ENCODE data around the gene PPFIA2.
A peak's percentile ranks its signal among the peaks of the same experiment; 100 is the strongest.

PPFIA2 gene

DNA sequence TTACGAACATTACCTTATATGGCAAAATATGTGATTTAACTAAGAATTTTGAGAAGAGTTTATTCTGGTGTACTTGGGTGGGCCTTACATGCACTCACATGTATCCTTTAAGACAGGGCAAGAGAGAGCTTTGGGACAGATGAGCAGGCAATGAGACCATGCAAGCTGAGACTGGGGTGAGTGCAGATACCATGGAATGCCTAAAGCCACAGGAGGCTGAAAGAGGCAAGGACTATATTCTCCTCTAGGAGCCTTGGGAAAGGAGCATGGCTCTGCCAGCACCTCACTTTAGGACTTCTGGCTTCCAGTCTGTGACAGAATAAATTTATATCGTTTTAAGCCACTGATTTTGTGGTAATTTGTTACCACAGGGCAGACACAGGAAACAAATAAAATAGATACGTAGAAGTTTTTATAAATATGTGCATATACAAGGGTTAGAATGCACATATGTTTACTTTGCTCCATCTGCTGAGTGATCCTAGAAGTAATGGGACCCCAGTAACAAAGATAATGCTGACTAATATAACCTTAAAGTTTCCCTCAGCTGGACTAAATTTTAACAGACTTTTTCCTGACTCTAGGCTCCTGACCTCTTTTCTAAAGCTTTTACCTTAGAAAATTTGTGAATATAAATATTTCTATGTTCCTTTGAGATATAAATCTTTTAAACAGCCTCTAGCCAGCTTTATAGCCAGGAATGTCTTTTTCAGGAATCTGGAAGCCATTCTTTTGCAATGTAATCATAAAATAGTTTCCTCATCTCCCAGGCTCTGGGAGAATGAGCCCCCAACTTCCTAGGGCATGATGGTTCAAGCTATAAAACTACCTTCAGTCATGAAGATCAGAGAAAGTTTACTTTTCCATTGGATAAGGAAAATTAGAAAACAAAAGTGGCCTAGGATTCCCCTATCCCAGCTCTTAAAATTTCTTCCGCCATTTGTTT is 216.8 kb downstream of the PPFIA2 start:
- no peak for DNase-seq

DNA sequence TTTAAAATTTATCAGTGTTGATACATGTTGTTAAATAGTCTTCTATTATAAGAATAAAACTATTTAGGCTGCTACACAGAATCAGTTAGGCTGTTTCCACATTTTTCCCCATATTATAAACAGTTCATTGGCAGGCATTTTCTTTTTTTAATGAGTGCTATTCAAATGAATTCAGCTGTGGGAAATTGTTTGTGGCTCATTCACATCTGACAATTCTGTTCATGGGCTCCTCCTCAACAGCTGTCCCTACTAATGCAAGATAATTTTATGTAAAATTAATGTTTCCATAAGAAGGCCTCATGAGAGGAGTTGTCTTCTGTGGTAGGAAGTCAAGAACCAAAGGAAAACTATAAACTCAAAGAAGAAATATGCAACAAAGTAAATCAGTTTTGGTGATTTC is 218.0 kb downstream of the PPFIA2 start:
- DNase-seq: no peak

DNA sequence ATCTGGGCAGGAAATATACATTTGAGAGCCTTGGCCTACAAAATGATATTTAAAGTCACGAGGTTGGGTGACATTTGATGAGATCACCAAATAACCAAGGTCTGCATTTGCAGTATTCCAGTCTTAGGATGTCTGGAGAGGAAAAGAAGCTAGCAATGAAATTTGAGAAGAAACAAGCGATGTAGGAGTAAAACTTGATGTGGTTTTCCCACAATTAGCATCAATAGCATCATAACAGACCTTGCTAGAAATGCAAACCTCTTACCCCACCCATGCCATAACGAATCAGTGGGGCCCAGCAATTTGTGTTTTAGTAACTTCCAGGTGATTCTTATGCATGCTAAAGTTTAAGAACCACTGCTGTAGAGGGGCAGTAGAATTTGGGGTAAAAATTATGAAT is 219.9 kb downstream of the PPFIA2 start:
- DNase-seq: no peak

DNA sequence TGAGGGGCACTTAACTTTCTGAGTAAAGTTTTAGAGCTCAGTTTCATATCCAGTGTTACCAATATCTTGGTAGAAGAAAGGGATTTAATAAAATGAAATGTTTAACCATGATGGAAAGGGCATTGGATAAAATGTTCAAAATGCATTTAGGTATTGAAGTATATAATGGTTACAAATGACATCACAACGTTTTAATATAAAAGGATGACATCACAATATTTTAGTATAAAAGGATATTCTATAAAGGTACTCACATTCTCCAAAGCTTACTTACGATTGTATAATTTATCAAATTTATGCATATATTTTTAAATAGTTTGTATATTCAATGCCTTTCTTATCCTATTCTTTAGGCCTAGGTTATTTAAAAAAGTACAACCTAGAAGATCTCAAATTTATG is 226.1 kb downstream of the PPFIA2 start:
- DNase-seq: no peak

DNA sequence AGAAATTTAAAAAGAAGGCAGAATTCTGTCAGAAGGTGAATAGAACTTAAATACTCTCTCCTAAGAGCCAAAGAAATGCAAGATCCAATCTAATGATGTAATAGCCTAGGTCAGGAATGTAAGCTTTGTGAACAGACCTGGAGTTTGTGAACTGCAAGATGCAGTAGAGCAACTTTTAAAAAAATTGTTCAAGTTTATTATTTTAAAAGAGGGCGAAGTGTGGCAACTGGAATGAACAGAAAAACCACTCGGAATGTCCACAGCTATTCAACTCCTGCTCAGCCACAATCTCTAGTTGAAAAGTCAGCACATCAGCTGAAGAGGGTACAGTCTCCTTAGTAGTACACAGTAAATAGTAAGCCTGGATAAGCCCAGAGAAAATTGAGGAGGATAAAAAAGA is 228.8 kb downstream of the PPFIA2 start:
- DNase-seq: no peak

DNA sequence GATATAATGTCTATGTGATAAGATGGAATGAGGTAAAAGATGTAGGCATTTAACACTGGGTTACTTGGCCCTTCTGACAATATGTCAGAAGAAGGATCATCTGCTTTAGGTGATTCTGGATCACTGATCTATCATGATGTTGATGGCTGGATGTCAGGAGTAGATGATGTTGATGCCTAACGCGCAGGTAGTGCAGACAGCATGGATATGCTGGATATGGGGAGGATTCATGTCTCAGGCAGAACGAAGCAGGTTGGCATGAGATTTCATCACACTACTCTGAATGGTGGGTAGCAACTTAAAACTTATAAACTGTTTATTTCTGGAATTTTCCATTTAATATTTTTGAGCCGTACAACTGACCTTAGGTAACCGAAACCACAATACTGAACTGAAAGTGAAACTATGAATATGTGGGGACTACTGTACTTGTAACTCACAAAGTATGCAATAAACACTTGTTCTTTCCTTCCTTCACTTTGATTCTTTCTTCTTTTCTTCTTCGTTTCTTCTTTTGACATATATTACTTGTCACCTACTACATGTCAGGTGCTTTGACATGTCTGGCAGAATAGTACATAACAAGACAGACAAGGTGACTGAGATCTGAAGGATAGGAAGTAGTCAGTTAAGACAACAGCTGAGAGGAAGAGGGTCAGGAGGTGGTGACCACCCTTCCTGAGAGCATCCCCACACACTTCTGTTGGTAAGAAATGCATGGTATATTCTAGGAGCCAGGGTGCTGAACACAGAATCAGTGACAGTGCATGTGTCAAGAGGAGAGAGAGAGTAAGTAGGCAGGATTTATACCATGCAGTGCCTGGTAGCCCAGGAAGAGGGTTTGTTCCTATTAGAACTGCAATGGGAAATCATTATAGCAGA is 238.8 kb downstream of the PPFIA2 start:
- DNase-seq: no peak

DNA sequence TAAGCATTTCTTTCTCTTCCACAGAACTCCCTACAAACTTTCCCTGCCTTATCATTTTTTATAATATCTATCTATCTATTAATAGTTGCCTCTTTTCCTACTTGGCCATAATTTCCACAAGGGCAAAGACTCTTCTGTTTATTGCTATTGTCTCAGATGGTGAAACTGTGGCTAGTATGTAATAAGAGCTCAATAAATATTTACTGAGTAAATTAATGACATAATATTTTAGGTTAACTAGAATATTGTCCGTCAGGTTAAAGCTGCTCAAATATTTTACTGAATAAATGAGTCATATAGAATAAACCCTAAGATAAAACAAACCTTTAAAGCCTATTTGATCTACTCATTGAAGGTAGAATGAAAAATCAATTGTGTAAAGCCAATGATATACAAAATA is 240.5 kb downstream of the PPFIA2 start:
- DNase-seq: peak; percentile 18

DNA sequence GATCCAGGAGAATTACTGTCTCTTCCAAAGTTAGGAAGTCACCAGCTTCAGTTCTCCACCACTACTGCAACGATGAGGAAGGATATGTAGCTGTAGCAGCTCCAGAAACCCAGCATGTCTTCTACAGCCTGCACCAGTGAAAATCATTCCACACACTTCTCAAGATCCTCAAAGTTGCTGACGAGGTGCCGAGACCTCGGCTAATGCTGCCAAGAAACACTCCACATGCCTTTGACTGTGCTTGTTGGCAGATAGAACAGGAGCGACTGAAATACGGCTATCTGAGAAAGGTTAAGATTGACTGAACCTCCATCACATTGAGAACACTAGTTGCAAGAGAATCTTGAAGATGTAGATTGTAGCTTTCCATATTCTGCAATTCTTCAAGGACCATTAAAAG is 241.9 kb downstream of the PPFIA2 start:
- DNase-seq: no peak

DNA sequence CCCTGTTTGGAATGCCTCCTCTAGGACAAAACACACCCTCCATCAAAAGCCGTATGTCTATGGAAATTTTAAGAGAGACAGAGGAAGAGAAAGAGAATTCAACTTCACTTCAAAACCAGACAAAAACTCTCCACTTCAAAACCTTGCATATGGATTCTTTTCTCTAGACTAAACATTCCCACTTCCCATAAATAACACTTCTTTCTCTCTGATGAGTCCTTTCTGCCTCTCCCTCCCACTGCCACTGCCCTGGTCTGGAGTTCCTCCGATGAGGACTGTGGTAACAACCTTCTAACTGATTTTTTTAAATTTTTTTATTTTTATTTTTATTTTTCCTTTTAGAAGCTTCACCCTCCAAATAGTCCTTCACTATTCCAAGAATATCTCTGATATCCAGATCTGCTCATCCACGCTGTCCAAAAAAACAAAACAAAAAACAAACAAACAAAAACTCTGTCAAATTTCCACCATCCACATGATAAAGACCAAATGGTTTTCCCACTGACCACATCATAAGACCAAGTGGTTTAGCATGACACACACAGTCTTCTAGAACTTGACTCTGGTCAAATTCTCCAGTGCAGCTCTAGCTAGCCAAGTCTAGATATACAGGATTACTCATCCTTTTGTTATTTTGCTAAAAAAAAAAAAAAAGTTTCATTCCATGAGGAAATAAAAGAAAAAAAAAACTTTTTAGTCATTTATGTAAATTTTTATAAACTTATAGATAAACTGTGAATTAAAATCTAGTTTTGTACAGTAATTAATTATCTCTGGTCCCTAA is 256.0 kb downstream of the PPFIA2 start:
- no peak for DNase-seq

DNA sequence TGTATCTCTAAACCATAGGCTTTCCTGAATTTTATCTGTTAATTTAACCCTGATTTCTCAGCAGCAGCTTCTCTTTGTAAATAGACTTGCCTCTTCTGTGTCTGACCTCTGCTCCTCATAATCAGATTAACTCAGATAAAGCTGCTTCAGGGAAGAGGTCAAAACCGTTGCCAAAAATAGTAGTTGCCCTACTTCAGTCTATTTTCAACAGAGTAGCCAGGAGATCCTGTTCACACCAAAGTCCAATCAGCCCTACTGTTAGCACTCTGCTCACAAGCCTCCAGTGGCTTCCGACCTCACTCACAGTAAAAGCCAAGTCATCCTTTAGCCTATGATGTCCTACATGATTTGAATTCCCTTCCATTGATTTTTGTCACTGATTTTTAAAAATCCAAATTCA is 258.4 kb downstream of the PPFIA2 start:
- no peak for DNase-seq

DNA sequence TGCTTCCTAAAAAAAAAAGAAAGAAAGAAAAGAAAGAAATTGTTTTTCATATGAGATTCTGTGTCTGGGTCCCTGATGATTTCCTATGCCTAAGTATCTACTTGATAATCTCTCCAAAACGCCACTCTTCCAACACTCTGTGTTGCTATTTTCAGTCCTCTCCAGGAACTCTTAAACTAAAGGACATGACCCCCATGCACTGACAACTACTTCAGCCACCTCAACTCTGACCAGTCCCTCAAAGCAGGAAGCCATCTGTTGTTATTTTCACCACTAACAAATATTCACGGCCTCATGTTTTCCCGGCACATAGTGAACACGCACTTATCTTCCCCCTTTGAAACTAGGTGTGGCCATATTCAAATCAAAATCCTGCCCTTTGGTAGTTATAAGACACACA is 259.3 kb downstream of the PPFIA2 start:
- no peak for DNase-seq

DNA sequence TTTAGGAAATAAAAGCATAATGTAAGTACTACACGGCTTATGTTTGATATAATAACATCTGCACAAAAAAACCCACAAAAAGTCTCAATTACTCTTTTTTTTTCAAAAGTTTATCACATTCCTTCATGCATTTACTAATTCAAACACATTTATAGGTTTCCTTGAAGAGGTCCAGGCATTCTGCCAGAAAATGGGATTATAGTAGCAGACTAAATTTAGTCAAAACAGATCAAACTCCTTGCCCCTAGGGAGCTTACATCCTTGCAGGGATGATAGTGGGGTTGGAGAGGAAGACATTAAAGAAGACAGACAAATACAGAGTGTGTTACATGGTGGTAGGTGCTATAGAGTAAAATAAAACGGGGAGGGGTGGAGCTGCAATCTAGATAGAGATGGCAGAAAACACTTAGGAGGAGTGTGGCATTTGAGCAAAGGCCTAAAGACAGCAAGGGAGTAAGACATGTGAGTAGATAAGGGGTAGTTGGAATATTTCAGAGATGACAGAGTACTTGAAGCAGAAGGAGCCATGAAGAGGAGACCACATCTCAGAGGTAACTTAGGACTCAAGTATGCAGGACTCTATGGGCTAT is 266.9 kb downstream of the PPFIA2 start:
- DNase-seq: no peak

DNA sequence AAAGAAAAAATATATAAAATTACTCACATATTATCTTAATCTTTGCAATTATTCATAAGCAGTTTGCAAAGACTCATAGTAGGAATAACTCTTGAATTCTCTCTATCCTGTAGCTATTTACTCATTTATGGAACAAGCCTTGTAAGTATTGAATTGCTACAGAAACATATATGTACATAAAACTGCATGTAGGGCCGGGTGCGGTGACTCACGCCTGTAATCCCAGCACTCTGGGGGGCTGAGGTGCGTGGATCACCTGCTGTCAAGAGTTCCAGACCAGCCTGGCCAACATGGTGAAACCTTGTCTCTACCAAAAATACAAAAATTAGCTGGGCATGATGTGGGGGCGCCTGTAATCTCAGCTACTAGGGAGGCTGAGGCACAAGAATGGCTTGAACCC is 286.2 kb downstream of the PPFIA2 start:
- no peak for DNase-seq

DNA sequence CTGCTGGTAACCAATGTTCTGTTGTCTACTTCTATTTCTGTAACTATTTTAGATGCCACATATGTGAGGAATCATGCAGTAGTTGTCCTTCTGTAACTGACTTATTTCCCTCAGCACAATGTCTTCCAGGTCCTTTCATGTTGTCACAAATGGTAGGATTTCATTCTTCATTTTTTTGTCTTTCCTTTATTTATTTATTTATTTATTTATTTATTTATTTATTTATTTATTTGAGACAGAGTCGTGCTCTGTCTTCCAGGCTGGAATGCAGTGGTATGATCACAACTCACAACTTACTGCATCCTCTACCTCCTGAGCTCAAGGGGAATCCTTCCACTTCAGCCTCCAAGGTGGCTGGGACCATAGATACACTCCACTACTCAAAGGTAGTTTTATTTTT is 288.2 kb downstream of the PPFIA2 start:
- DNase-seq: no peak

DNA sequence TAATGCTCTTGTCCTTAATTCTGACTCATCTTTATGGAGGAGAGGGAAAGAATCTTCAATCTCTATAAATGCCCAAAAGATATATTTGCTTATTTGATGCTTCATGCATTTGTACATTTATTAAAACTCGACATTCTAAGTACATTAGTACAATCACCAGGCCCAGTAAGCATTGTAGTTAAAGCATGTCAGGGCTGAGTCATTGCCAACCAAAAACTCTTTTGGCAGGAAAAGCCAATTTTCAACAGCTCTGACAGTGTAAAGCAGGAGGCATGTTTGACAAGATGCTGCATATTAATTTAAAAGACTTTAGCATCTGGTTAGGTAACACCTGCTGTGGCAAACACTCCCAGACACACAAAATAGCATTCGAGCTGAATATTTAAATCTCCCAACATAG is 290.9 kb downstream of the PPFIA2 start:
- DNase-seq: no peak

DNA sequence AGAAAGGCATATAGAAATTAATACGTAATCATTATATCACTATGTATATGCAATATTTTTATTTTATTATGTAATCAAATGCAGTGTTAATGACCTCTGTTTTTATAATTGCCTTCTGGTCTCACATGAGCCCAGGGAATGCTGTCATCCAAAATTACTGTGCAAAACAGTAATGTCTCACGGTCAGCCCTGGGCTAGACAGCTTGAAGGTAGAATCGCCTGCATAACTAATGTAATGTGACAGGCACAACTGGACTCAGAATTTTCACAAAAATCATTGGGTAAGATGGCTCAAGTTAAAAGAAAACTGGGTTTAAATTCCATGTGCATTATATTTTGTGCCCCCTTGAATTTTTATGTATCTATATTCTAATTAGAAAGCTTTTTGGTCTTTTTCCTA is 293.3 kb downstream of the PPFIA2 start:
- no peak for DNase-seq

DNA sequence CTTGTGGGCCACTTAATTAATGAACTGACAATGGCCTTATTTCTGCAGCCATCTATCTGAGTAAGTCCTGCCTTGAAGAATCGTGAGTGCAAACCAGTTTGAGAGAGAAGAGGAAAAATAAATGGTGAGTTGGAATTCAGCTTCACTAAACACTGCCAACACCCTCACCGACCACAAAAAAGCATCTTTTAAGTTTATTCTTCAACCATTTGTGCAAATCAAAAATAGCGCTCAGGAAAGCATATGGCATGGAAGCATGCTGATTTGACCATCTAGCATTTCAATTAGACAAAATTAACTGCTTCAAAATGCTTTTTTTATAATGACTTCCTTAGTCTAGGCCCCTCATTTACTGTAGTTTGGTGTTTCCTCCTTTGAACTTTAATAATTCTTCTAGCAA is 294.0 kb downstream of the PPFIA2 start:
- no peak for DNase-seq

DNA sequence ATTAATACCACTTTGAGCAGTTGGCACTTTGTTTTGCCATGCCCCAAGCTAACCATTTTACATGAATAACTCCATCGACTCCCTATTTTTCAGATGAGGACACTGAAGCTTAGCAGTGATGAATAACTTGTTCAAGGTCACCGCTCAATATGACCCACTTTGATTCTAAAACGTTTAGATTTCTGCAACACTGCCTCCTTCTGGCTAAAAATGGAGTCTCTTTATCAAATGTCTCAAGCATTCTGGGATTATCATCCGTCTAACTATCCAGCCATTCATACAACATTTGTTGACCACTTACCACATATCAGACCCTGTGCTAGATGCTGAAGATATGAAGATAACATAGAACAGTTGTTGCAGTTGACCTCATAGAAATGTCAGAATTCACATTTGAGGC is 298.0 kb downstream of the PPFIA2 start:
- DNase-seq: no peak

DNA sequence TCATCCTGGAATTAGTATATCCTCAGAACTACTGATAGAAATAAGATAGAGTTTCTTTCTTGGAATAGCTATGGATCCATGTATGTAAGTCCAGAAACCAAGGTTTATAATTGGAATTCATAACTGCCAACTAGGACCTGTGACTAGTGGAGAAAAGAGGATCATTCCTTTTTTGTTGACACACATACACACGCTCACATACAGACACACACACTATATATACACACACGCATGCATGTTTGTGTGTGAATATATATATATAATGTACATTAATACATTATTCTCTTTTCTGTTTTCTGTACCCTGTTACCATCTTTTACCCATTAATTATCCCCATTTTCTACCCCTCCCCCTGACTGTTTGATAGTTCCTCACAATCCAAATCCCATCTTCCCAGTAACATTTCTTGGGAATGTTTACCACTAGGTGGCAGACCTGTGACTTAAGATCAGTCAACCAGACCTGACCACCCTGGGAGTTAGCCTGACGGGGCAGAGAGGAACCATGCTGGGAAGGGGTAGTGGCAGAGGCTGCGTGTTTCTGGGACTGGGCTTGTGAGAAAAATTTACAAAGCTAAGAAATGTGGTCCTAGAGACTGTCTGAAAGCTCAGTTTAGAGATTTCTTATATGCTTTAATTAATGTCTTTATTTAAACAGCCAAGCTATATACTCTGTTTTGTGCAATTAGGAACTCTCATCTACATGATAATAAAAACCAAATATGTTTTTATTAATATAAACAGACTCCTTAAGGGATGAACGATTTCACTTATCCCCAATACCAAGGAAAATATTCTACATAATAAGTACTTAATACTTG is 308.0 kb downstream of the PPFIA2 start:
- peak; percentile 84 for DNase-seq

DNA sequence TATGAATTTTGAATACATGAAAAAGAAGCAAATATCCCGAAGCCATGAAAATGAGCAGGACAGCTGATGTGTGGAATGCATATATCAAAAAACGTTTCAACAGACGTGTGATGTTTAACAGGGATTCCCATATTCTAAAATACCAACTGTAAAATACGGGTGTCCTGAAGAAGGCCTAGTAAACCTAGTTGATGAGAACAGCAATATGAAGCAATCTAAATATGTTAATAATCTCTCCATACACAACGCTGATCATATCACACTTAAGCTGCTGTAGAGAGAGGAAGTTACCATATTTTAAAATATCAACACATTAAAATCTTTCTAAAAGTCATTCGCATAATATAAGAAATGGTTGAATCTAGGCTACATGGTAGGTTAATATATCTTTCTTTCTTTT is 317.5 kb downstream of the PPFIA2 start:
- no peak for DNase-seq

DNA sequence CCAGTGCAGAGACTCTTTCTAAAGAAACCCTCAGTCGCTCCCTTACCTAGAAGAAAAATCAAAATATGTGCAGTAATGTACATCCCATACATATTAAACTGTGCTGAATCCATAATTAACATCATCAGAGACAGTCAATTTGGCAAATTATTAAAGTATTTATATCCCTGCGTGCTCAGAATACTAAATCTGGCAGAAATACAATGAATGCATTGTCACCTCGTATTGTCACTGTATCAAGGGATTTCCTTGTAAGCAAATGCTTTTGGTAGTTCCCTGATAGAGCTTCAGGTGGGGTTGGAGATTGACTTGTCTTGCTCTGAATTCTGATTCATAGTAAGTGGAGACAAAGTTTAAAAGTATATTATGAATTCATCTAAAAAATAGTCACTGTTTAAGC is 319.1 kb downstream of the PPFIA2 start:
- DNase-seq: no peak

DNA sequence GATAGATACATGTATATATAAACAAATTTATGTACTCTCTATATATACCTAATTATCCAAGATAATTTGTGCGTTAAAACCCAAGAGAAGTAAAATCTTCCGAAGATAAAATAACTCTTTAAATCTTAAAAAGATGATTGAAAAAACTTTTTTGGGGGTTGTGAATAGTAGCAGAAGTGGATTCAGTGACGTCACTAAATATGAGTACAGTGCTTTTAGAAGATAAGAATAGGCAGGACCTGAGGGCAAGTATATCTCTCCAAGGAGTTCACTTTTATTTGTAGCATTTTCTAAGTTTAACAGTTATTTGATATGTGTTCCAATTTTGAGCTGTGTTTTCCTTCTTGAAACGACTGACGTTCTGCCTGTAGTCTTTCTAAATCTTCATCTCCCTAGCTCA is 319.8 kb downstream of the PPFIA2 start:
- no peak for DNase-seq

Data from NCI-H146 (cell line).